H1 (cell line): ENCODE results near the gene GCSAM. TPM values are rescaled to one million over a fixed set of nuclear protein-coding genes. Genes with fewer than 3 reads are reported as not detected.

Experiments used
- BRCA1 ChIP-seq: IDR thresholded peaks from 2 replicates; pipeline ENCODE4 v1.6.1; 2012; ENCODE audit warnings: low read depth, low read length, improper control_type of control experiment
- CREB1 ChIP-seq: IDR thresholded peaks from 2 replicates; pipeline ENCODE4 v1.6.1; 2012; ENCODE audit warnings: inconsistent platforms
- MAX ChIP-seq: IDR thresholded peaks from 2 replicates; pipeline ENCODE4 v1.6.1; 2012; ENCODE audit warnings: inconsistent platforms
- NRF1 ChIP-seq: IDR thresholded peaks from 2 replicates; pipeline ENCODE4 v1.6.1; 2011; ENCODE audit warnings: mild to moderate bottlenecking, low read depth, low read length, improper control_type of control experiment
- POU5F1 ChIP-seq: IDR thresholded peaks from 2 replicates; pipeline ENCODE4 v1.6.1; 2011; ENCODE audit warnings: low read depth, mild to moderate bottlenecking, low read length, moderate library complexity
- RXRA ChIP-seq: IDR thresholded peaks from 2 replicates; pipeline ENCODE4 v1.6.1; 2011; ENCODE audit warnings: low read depth, mild to moderate bottlenecking, low read length, moderate library complexity; ENCODE audit not compliant: insufficient read depth
- SUZ12 ChIP-seq: fragments of 200-600 bp; sonication (generic); IDR thresholded peaks from 2 replicates; pipeline ENCODE4 v1.6.1; 2012; ENCODE audit warnings: mild to moderate bottlenecking, inconsistent platforms, low read length, moderate library complexity, mixed read lengths
- polyA plus RNA-seq, 7 experiments: library from polyadenylated mRNA; depleted of rRNA in 3 of 7; stranded (reverse) in 5 of 7; unstranded in 2 of 7; fragments of >200 nt in 5 of 7; fragments of 200-250 nt in 2 of 7; gene quantifications; 1 replicate in 5 of 7; 2 replicates in 1 of 7; 4 replicates in 1 of 7; pipeline versions ENCODE4 v1.2.1 to v1.2.3, GENCODE V29; 2011 to 2013; ENCODE audit warnings: missing spikeins in 2 of 7, mixed read lengths in 2 of 7
- total RNA-seq: library from RNA; stranded (reverse); fragmentation: NEBNext Ultra II Directional; extraction: Animal tissue kit (Norgen Biotek cat#: 25700); gene quantifications from 2 replicates; pipeline ENCODE4 v1.2.1, GENCODE V29; 2021

The GCSAM gene
- total and polyA plus RNA-seq, 2 of the 8 experiments (the other 6 are each of a cell fraction or from before 2014, with no cell fraction given), result not detected

DNA sequence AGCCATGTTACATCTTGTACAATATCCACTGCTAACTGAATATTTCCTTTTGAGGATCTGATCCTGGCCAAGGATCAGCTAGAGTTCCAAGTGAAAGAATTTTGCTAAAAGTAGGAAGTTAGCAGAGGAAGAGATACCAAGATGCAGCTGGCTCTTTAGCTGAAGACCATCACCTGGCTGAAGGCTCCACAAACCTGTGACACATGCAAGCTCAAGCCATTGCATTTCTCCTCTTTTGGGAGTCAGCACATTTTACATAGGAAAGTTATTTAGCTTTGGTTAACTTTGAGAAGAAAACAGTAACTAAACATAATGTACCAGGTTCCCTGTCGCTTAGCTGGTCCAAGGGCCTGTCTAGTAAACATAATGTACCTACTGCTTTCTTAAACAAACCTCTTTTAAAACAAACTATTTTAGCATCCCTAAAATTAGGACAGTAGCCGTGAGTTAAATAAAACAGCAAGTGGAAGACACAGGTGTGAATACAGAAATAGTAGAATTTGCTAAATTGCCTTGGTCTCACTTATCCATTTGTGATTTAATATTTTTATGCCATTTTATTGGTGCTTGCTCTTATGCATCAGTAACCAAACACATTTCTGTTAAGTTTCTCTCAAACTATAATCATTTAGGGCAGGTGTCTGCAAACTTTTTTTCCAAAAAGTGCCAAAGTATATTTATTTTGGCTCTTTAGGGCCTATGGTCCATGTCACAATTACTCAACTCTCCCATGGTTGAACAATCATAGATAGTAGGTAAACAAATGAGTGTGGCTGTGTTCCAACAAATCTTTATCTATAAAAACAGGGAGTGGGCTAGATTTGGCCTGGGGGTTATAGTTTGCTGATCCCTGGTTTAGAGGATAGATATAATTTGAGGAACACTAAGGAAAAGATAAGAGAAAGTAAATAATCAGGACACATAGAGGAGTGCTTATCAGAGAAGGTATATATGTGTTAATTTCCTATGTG, 11.2 kb downstream of the GCSAM start (continued):
- no peak for TF ChIP-seq BRCA1
- TF ChIP-seq SUZ12, result no peak
- TF ChIP-seq CREB1, result no peak
- no peak for TF ChIP-seq RXRA
- no peak for TF ChIP-seq MAX
- no peak for TF ChIP-seq POU5F1
- no peak for TF ChIP-seq NRF1
